ENCODE data around the gene ZNF200. TPM values are rescaled to one million over a fixed set of nuclear protein-coding genes. Genes with fewer than 3 reads are reported as not detected.
A peak's percentile ranks its signal among the peaks of the same experiment; 100 is the strongest.

Gene ZNF200
- polyA plus RNA-seq, 3 donors from 2014 or later: 6.2 to 14.5 (median 9.8) TPM

DNA sequence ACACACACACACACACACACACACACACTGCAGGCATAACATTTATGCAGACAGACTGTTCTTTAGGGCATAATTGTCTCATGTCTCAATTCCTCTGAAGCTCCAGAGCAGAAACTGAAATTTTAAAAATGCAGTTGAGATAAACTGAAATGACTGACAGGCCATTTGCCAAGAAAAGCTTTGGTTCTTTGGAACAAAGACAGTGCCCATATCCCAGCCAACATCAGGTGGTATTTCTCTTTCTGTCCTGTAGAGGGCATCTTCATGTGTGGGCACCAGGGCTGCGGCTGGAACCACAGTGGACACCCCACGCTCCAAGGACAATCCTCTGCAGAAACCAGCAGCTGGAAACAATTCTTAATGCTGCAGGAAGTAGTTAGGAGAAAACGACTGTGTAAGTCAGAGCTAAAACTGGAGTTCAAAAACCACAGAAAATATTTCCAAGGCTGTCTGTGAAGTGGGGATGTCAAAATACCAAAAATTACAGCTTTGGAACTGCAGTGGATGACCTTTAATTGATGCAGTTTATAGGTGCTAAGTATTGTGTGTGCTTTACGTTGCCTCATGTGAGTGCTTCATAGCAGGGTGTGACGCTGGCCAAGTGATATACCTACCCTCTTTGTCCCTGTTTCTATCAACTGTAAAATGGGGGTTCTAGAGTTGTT lies 32.0 kb upstream of the ZNF200 start:
- Mint-ChIP-seq H3K27ac (peak overlapping the region in 3 of 6 donors; percentile 55 to 60 (median 60)), H3K36me3 (peaks cover 7 to 14% (median 12%) of the 10 kb centered on the region in 3 donors), H3K27me3 (ENCODE audit: low read depth in 3 of 3) (peaks cover 8 to 14% (median 9%) of the 10 kb centered on the region in 3 donors), H3K4me1 (peaks cover 43 to 44% of the 10 kb centered on the region in 2 donors), H3K9me3 (no peaks in the 10 kb centered on the region), H3K4me3 (peak overlapping the region in 1 of 5 donors; percentile 27)
- DNase-seq: peak in 2 of 3 donors; percentile 15 to 29

DNA sequence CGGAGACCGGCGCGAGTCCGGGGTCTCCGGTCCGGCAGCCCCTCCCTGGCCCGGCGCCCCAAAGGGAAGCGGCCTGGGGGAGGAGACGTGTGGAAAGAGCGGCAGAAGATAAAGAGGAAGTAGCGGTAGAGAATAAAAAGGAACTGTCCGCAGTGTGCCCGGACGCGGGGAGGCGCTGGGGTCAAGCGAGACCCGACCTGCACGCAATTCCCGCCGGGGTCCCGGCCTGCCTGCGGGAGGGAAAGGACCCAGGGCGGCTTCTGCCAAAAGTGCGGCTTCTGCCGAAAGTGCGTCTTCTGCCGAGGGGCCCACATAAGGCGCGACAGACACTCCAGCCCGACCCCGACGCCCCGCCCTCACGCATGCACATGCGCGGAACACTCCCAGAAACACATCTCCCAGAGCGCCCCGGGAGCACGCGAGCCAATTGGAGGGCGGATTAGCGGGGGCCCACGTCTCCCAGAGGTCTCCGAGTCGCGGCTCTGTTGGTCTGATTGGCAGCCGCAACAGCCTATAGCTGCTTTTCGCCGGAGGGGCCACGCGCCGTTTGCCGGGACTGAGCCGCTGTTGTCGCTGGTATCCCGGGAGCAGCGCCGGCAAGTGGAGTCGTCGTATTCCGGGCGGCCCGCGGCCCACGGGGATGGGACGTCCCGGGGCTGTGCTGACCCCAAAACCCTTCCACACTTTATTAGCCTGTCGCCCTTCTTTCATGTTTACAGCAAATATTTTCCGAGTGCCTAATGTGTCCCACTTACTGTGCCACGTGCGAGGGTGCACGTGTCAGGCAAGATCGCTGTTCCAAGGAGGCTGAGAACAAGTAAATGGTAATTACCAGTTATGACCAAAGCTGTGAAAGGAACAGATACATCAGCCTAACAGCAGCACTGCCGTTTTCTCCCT lies 29.4 kb upstream of the ZNF200 start:
- peaks cover 46 to 49% of the 10 kb centered on the region in 2 donors for H3K4me1 Mint-ChIP-seq
- H3K9me3 Mint-ChIP-seq: no peaks in the 10 kb centered on the region
- peaks cover 8 to 14% (median 9%) of the 10 kb centered on the region in 3 donors for H3K27me3 Mint-ChIP-seq (ENCODE audit: low read depth in 3 of 3)
- peaks cover 5 to 14% (median 11%) of the 10 kb centered on the region in 3 donors for H3K36me3 Mint-ChIP-seq
- peak overlapping the region; percentile 88 to 98 (median 96) for H3K27ac Mint-ChIP-seq
- DNase-seq: peak; percentile 96 to 97 (median 96)
- peak overlapping the region; percentile 83 to 96 (median 94) for H3K4me3 Mint-ChIP-seq

DNA sequence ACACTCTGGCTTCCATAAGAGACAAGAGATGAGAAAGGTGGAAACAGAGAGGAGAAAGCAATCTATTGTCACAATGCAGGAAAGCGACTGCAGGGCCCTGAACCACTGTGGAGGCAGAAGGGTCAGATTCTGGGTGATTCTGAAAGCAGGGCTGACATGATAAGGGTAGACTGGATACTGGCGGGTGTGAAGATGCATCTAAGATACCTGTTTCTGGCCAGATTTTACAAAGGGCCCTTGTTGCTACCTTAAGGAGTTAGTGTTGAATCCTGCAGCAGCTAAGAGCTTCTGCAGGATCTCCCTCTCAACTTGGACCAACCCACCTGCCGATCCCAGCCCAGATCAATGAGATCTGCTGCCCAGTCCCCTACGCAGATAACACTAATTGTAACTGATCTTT lies 27.6 kb upstream of the ZNF200 start:
- Mint-ChIP-seq H3K36me3 (peaks cover 0 to 6% (median 6%) of the 10 kb centered on the region in 3 donors), H3K27me3 (ENCODE audit: low read depth in 3 of 3) (peaks cover 8 to 14% (median 9%) of the 10 kb centered on the region in 3 donors), H3K27ac (peak overlapping the region; percentile 87 to 97 (median 96)), H3K4me3 (peak overlapping the region; percentile 83 to 96 (median 94)), H3K4me1 (peaks cover 41 to 49% of the 10 kb centered on the region in 2 donors), H3K9me3 (no peaks in the 10 kb centered on the region)
- no peak for DNase-seq

- DNase-seq: no peak
- no peak overlapping the region for H3K4me3 Mint-ChIP-seq
- H3K27ac Mint-ChIP-seq: no peak overlapping the region
- peaks cover 24 to 30% of the 10 kb centered on the region in 2 donors for H3K4me1 Mint-ChIP-seq
- H3K36me3 Mint-ChIP-seq: no peaks in the 10 kb centered on the region
- no peaks in the 10 kb centered on the region for H3K9me3 Mint-ChIP-seq
- peaks cover 7 to 17% (median 8%) of the 10 kb centered on the region in 3 donors for H3K27me3 Mint-ChIP-seq (ENCODE audit: low read depth in 3 of 3)
Observed at GRCh38 chr16:3259836-3260235, 24.9 kb upstream of the ZNF200 start.

GRCh38 chr16:3256866-3257465 lies 22.0 kb upstream of the ZNF200 start:
- no peaks in the 10 kb centered on the region for H3K36me3 Mint-ChIP-seq
- H3K27ac Mint-ChIP-seq: no peak overlapping the region
- no peaks in the 10 kb centered on the region for H3K9me3 Mint-ChIP-seq
- H3K4me3 Mint-ChIP-seq: no peak overlapping the region
- peaks cover 3 to 5% of the 10 kb centered on the region in 2 donors for H3K4me1 Mint-ChIP-seq
- H3K27me3 Mint-ChIP-seq (ENCODE audit: low read depth in 3 of 3): peaks cover 0 to 3% (median 0%) of the 10 kb centered on the region in 3 donors
- no peak for DNase-seq

- H3K27ac Mint-ChIP-seq: no peak within 1 kb of the TSS
- no peak within 1 kb of the TSS for H3K4me3 Mint-ChIP-seq
- H3K4me1 Mint-ChIP-seq: no peaks in the 10 kb centered on the region
- H3K36me3 Mint-ChIP-seq: no peaks in the 10 kb centered on the region
- DNase-seq: no peak
- peaks cover 0 to 3% (median 0%) of the 10 kb centered on the region in 3 donors for H3K27me3 Mint-ChIP-seq (ENCODE audit: low read depth in 3 of 3)
- no peaks in the 10 kb centered on the region for H3K9me3 Mint-ChIP-seq
Observed at GRCh38 chr16:3256146-3256865, 21.3 kb upstream of the ZNF200 start, which contains the start of gene MEFV. Gene MEFV (minus strand): TSS chr16:3256633. CDS start chr16:3256587, 46 bp downstream.

- Mint-ChIP-seq H3K9me3 (no peaks in the 10 kb centered on the region), H3K27ac (no peak overlapping the region), H3K4me1 (no peaks in the 10 kb centered on the region), H3K4me3 (no peak overlapping the region), H3K36me3 (no peaks in the 10 kb centered on the region), H3K27me3 (ENCODE audit: low read depth in 3 of 3) (peaks cover 0 to 3% (median 0%) of the 10 kb centered on the region in 3 donors)
- DNase-seq: no peak
Observed at GRCh38 chr16:3254309-3254708, 19.4 kb upstream of the ZNF200 start.

DNA sequence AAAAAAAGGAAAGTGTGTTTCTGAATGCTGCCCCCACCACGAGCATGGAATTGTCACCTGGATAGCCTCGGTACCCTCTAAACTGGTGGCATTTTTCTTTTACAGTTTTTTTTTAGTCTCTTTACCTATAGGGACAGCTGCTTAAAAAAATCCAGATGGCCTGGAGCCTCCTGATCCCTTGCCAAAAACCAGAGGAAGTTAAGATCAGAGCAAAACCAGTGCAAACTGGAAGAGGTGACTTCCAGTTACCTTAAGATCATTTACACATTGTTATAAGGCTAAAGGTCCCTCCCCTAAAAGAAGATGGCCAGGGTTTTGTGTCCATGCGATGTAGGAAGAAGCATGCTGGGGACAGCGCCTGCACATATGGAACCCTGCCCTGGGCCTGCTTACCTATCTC lies 18.0 kb upstream of the ZNF200 start:
- Mint-ChIP-seq H3K4me1 (no peaks in the 10 kb centered on the region), H3K4me3 (no peak overlapping the region), H3K27me3 (ENCODE audit: low read depth in 3 of 3) (peaks cover 0 to 7% (median 0%) of the 10 kb centered on the region in 3 donors), H3K27ac (no peak overlapping the region), H3K36me3 (no peaks in the 10 kb centered on the region), H3K9me3 (no peaks in the 10 kb centered on the region)
- DNase-seq: no peak

GRCh38 chr16:3249451-3249850 lies 14.5 kb upstream of the ZNF200 start:
- Mint-ChIP-seq H3K27ac (no peak overlapping the region), H3K9me3 (no peaks in the 10 kb centered on the region), H3K36me3 (no peaks in the 10 kb centered on the region), H3K27me3 (ENCODE audit: low read depth in 3 of 3) (peaks cover 2 to 7% (median 5%) of the 10 kb centered on the region in 3 donors), H3K4me3 (no peak overlapping the region), H3K4me1 (no peaks in the 10 kb centered on the region)
- DNase-seq: no peak

GRCh38 chr16:3249020-3249419 lies 14.1 kb upstream of the ZNF200 start:
- DNase-seq: no peak
- Mint-ChIP-seq H3K27ac (no peak overlapping the region), H3K4me3 (no peak overlapping the region), H3K4me1 (no peaks in the 10 kb centered on the region), H3K36me3 (no peaks in the 10 kb centered on the region), H3K9me3 (no peaks in the 10 kb centered on the region), H3K27me3 (ENCODE audit: low read depth in 3 of 3) (peaks cover 2 to 8% (median 5%) of the 10 kb centered on the region in 3 donors)

- H3K4me1 Mint-ChIP-seq: no peaks in the 10 kb centered on the region
- peaks cover 2 to 9% (median 5%) of the 10 kb centered on the region in 3 donors for H3K27me3 Mint-ChIP-seq (ENCODE audit: low read depth in 3 of 3)
- no peak overlapping the region for H3K4me3 Mint-ChIP-seq
- H3K27ac Mint-ChIP-seq: no peak overlapping the region
- no peak for DNase-seq
- H3K9me3 Mint-ChIP-seq: no peaks in the 10 kb centered on the region
- no peaks in the 10 kb centered on the region for H3K36me3 Mint-ChIP-seq
Observed at GRCh38 chr16:3248596-3248995, 13.6 kb upstream of the ZNF200 start.

- Mint-ChIP-seq H3K4me1 (no peaks in the 10 kb centered on the region), H3K36me3 (no peaks in the 10 kb centered on the region), H3K27me3 (ENCODE audit: low read depth in 3 of 3) (peaks cover 2 to 9% (median 7%) of the 10 kb centered on the region in 3 donors), H3K27ac (no peak overlapping the region), H3K4me3 (no peak overlapping the region), H3K9me3 (no peaks in the 10 kb centered on the region)
- no peak for DNase-seq
Observed at GRCh38 chr16:3246876-3247275, 11.9 kb upstream of the ZNF200 start.

- no peak for DNase-seq
- Mint-ChIP-seq H3K4me1 (no peaks in the 10 kb centered on the region), H3K27me3 (ENCODE audit: low read depth in 3 of 3) (peaks cover 2 to 14% (median 9%) of the 10 kb centered on the region in 3 donors), H3K36me3 (no peaks in the 10 kb centered on the region), H3K27ac (no peak overlapping the region), H3K9me3 (no peaks in the 10 kb centered on the region), H3K4me3 (no peak overlapping the region)
Observed at GRCh38 chr16:3246002-3246401, 11.0 kb upstream of the ZNF200 start.

Data from immature natural killer cell (primary cell).